Brain microvascular endothelial cell (primary cell): ENCODE results near the gene PRKN.
A peak's percentile ranks its signal among the peaks of the same experiment; 100 is the strongest.

Source experiments
- DNase-seq: peaks from one replicate; pipeline ENCODE4 v3.0.0-alpha.2; 2020
- H3K27ac ChIP-seq: fragments of 250-450 bp; sonication (Bioruptor Pico); 2 replicates; pipeline ENCODE4 v1.5.1; 2020; ENCODE audit warnings: mild to moderate bottlenecking, moderate library complexity
- H3K27me3 ChIP-seq: fragments of 250-450 bp; sonication (Bioruptor Pico); replicated peaks from 2 replicates; pipeline ENCODE4 v1.5.1; 2020; ENCODE audit warnings: mild to moderate bottlenecking
- H3K36me3 ChIP-seq: fragments of 250-450 bp; sonication (Bioruptor Pico); replicated peaks from 2 replicates; pipeline ENCODE4 v1.5.1; 2020; ENCODE audit warnings: mild to moderate bottlenecking
- H3K4me3 ChIP-seq: 2 replicates; pipeline ENCODE4 v1.5.1; 2011; ENCODE audit warnings: low read depth, mild to moderate bottlenecking, control low read depth, low read length, moderate library complexity
- in situ Hi-C: cut with HindIII; loops from 2 replicates; pipeline ENCODE4 v1.10.0; 2017; ENCODE audit warnings: low sequenced_read_pairs, low pct_ligation_motif_present
- TF ChIP-seq, protein P1 (sequence below): IDR thresholded peaks from 2 replicates; pipeline ENCODE4 v1.5.1; 2011; ENCODE audit warnings: low read depth, mild to moderate bottlenecking, moderate library complexity, low read length, control low read depth, inconsistent platforms; ENCODE audit errors: missing control alignments

The PRKN gene

DNA sequence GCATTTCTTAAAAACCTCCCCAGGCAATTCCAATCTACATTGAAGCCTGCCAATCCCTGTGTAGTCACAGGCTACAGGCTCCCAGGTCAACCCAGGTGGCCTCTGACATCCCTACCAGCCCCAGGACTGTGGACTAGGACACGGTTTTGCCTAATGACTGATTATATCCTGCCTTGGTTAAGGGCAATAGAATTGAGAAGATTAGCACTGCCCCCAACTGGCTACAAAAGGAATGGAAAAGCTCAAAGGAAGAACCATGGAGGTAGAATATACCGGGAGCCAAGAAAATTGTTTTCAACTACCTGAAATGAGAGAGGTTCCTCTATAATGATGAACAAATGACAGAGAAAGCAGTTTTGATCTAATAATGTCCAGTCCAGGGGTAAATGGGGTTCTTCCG, 1032.6 kb downstream of the PRKN start:
- Histone ChIP-seq H3K27me3 (no peaks in the 10 kb centered on the region), H3K27ac (no peak overlapping the region), H3K4me3 (no peak overlapping the region), H3K36me3 (no peaks in the 10 kb centered on the region)
- in situ Hi-C loops = no loop called here
- TF ChIP-seq, protein P1, sequence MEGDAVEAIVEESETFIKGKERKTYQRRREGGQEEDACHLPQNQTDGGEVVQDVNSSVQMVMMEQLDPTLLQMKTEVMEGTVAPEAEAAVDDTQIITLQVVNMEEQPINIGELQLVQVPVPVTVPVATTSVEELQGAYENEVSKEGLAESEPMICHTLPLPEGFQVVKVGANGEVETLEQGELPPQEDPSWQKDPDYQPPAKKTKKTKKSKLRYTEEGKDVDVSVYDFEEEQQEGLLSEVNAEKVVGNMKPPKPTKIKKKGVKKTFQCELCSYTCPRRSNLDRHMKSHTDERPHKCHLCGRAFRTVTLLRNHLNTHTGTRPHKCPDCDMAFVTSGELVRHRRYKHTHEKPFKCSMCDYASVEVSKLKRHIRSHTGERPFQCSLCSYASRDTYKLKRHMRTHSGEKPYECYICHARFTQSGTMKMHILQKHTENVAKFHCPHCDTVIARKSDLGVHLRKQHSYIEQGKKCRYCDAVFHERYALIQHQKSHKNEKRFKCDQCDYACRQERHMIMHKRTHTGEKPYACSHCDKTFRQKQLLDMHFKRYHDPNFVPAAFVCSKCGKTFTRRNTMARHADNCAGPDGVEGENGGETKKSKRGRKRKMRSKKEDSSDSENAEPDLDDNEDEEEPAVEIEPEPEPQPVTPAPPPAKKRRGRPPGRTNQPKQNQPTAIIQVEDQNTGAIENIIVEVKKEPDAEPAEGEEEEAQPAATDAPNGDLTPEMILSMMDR = peak; percentile 65
- peak; percentile 34 for DNase-seq

DNA sequence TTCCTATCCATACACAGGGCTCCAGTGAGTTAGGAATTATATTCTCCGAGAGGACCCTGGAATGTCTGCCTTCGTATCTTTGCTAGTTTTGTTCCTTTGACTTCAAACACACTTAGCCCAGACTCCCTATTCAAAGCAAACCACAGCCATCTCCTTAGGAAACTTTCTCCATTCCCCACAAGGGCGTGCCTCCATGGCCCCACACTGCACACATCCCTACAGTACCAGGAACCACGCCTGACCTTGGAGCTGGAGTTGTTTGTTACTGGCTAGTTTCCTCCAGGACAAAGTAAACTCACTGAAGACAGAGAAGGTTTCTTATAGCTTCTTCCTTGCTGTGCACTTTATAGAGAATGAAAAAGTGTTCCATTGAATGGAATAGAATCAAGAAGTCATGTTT, 1040.9 kb downstream of the PRKN start:
- TF ChIP-seq, protein P1 = no peak
- in situ Hi-C loops = no loop called here
- Histone ChIP-seq H3K36me3 (no peaks in the 10 kb centered on the region), H3K27me3 (no peaks in the 10 kb centered on the region), H3K27ac (no peak overlapping the region), H3K4me3 (no peak overlapping the region)
- no peak for DNase-seq

DNA sequence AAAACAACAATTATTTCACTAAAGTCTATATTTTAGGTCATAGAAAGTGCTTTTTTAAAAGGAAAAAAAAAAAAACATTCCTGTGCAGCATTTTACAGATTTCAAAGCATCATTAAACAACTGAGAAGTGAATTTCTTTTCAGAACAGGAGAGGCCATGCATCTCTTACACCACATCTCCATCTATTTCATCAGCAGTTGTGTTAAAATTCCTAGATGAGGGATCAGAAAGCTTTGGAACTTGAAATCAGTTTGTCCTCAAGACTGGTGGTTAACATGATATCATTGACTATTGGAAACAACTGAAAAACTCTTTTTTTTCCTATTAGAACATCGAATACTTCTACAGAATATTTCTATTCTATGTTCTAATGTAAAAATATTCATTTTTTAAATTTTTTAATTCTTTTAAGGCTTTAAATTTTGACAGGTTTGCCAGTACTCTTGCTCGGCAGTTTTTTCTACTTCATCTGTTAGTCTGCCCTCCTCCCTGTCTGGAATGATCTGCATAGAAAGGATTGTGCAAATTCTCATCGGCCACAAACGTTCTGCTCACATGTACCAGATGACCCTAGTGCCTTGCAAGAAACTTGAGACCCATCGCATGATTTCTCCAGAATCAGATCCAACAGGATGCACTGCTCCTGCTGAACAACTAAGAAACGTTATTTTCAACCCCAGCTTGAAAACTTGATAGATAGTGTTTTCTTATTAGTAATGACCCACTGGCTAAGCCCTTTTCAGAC, 1042.7 kb downstream of the PRKN start:
- no peak for DNase-seq
- in situ Hi-C loops = no loop called here
- TF ChIP-seq, protein P1 = no peak
- Histone ChIP-seq H3K36me3 (no peaks in the 10 kb centered on the region), H3K27ac (no peak overlapping the region), H3K4me3 (no peak overlapping the region), H3K27me3 (no peaks in the 10 kb centered on the region)

DNA sequence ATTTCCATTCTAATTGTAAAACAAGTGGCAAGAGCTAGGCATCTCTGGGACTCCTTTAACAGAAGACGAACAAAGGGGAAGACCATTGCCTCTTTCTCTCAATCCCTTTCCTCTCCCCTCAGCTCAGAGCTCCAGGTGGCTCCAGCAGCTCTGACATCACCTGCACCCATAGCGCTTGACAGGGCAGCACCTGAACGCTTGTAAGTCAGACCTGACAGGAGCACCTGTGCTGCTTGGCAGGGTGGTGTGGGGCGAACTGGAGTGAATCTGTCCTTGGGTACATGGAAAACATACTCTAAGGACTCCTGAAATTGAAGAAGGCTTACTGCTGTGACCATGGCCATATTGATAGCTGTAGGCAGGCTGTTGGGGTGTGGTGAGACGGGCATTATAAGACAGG, 1044.2 kb downstream of the PRKN start:
- TF ChIP-seq, protein P1 = no peak
- no peak overlapping the region for H3K4me3 ChIP-seq
- no peaks in the 10 kb centered on the region for H3K36me3 ChIP-seq
- in situ Hi-C loops = no loop called here
- H3K27me3 ChIP-seq = no peaks in the 10 kb centered on the region
- no peak overlapping the region for H3K27ac ChIP-seq
- DNase-seq = no peak

DNA sequence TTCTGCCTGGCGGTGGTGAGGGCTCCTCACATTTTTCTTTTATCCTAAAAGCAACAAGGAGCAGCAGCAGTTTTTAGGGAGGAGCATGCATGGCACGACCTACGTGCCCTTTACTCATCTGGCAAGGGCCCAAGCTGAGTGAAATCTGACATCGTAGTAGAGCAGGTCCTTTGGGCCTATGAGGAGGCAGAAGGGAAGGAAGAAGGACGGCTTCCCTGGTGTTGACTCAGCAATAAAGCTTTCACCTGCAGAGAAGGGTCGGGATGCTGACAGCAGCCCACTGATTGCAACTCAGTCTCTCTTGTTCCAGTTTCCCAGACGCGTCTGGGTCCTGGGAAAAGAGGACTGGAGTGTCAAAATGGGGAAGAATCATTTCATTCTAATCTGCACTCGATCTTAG, 1044.6 kb downstream of the PRKN start:
- TF ChIP-seq, protein P1 = no peak
- Histone ChIP-seq H3K27ac (no peak overlapping the region), H3K36me3 (no peaks in the 10 kb centered on the region), H3K27me3 (no peaks in the 10 kb centered on the region), H3K4me3 (no peak overlapping the region)
- in situ Hi-C loops = no loop called here
- no peak for DNase-seq
